GM12878 (cell line): Measurements from ENCODE around the gene FOXO1. TPM values are rescaled to one million over a fixed set of nuclear protein-coding genes. Genes with fewer than 3 reads are reported as not detected.

Experiments
- BHLHE40 ChIP-seq, 2 experiments: fragments of 450-650 bp in 1 of 2; IDR thresholded peaks; 2 replicates each; pipeline ENCODE4 v1.6.1; 2011 to 2017; ENCODE audit warnings: low read depth in 2 of 2, borderline replicate concordance in 1 of 2, improper control_type of control experiment in 1 of 2, low read length in 1 of 2, mild to moderate bottlenecking in 1 of 2
- BMI1 ChIP-seq: fragments of 450-650 bp; IDR thresholded peaks from 2 replicates; pipeline ENCODE4 v1.6.1; 2016; ENCODE audit warnings: mild to moderate bottlenecking, moderate library complexity, borderline replicate concordance
- BRCA1 ChIP-seq: IDR thresholded peaks from 2 replicates; pipeline ENCODE4 v1.6.1; 2011; ENCODE audit warnings: low read depth, low read length, improper control_type of control experiment
- CBX3 ChIP-seq: fragments of 200-600 bp; sonication (generic); IDR thresholded peaks from 2 replicates; pipeline ENCODE4 v1.6.1; 2016; ENCODE audit warnings: low read depth, borderline replicate concordance
- EED ChIP-seq: sonication (generic); IDR thresholded peaks from 2 replicates; pipeline ENCODE4 v1.6.1; 2016; ENCODE audit warnings: antibody characterized with exemption, low read depth
- EGR1 ChIP-seq, 2 experiments: IDR thresholded peaks; 1 replicate in 1 of 2; 2 replicates in 1 of 2; pipeline ENCODE4 v1.6.1; 2011 to 2012; ENCODE audit warnings: low read depth in 2 of 2, low read length in 2 of 2, borderline replicate concordance in 1 of 2, mild to moderate bottlenecking in 1 of 2, moderate library complexity in 1 of 2
- FOS ChIP-seq: IDR thresholded peaks from 3 replicates; pipeline ENCODE4 v1.6.1; 2011; ENCODE audit warnings: borderline replicate concordance; ENCODE audit not compliant: insufficient read length; ENCODE audit errors: extremely low read depth
- GABPA ChIP-seq: IDR thresholded peaks from 2 replicates; pipeline ENCODE4 v1.6.1; 2014; ENCODE audit warnings: antibody characterized with exemption, low read depth, mild to moderate bottlenecking, inconsistent platforms
- IKZF1 ChIP-seq: fragments of 450-650 bp; conservative IDR thresholded peaks from 2 replicates; pipeline ENCODE4 v1.6.1; 2017; ENCODE audit warnings: antibody characterized with exemption, mild to moderate bottlenecking
- IKZF2 ChIP-seq, 2 experiments: fragments of 450-650 bp; IDR thresholded peaks; 2 replicates each; pipeline ENCODE4 v1.6.1; 2017; ENCODE audit warnings: mild to moderate bottlenecking in 2 of 2, moderate library complexity in 2 of 2
- JUND ChIP-seq: IDR thresholded peaks from 2 replicates; pipeline ENCODE4 v1.6.1; 2012; ENCODE audit warnings: low read depth, mild to moderate bottlenecking, low read length, improper control_type of control experiment, moderate library complexity
- NR2C1 ChIP-seq: fragments of 450-650 bp; IDR thresholded peaks from 2 replicates; pipeline ENCODE4 v1.6.1; 2017; ENCODE audit warnings: antibody characterized with exemption, mild to moderate bottlenecking, moderate library complexity
- PML ChIP-seq: IDR thresholded peaks from 2 replicates; pipeline ENCODE4 v1.6.1; 2012; ENCODE audit warnings: low read length, inconsistent platforms
- RELA ChIP-seq: fragments of 450-650 bp; IDR thresholded peaks from 2 replicates; pipeline ENCODE4 v1.8.0; 2014; ENCODE audit warnings: borderline replicate concordance; ENCODE audit not compliant: partially characterized antibody
- SMAD1 ChIP-seq: fragments of 450-650 bp; IDR thresholded peaks from 2 replicates; pipeline ENCODE4 v1.6.1; 2018; ENCODE audit warnings: mild to moderate bottlenecking, low read depth; ENCODE audit not compliant: partially characterized antibody
- SRF ChIP-seq, 2 experiments: IDR thresholded peaks; 2 replicates each; pipeline ENCODE4 v1.6.1; 2011; ENCODE audit warnings: low read depth in 2 of 2, low read length in 2 of 2, mild to moderate bottlenecking in 1 of 2, moderate library complexity in 1 of 2
- SUPT20H ChIP-seq: IDR thresholded peaks from 2 replicates; pipeline ENCODE4 v1.6.1; 2011; ENCODE audit warnings: low read depth, mild to moderate bottlenecking, low read length, moderate library complexity, borderline replicate concordance; ENCODE audit not compliant: control insufficient read depth
- SUZ12 ChIP-seq: fragments of 200-600 bp; sonication (generic); IDR thresholded peaks from one replicate; pipeline ENCODE4 v1.6.1; 2018; ENCODE audit warnings: antibody characterized with exemption, mild to moderate bottlenecking; ENCODE audit not compliant: unreplicated experiment
- TAF1 ChIP-seq: IDR thresholded peaks from 2 replicates; pipeline ENCODE4 v1.6.1; 2011; ENCODE audit warnings: mild to moderate bottlenecking, low read depth, low read length, borderline replicate concordance
- TARDBP ChIP-seq: IDR thresholded peaks from 2 replicates; pipeline ENCODE4 v1.6.1; 2016; ENCODE audit warnings: borderline replicate concordance
- WRNIP1 ChIP-seq: IDR thresholded peaks from 2 replicates; pipeline ENCODE4 v1.6.1; 2011; ENCODE audit warnings: low read depth, low read length, improper control_type of control experiment, borderline replicate concordance
- polyA plus RNA-seq, 11 experiments: library from polyadenylated mRNA; depleted of rRNA in 4 of 11; unstranded in 6 of 11; stranded (reverse) in 5 of 11; fragments of >200 nt; fragmentation: Nextera tagmentation in 4 of 11; fragmentation: Illumina TruSeq in 1 of 11; extraction: Ambion mirVana in 4 of 11; extraction: Trizol in 1 of 11; gene quantifications; 1 replicate in 1 of 11; 2 replicates in 10 of 11; pipeline versions ENCODE4 v1.2.1 to v1.2.3, GENCODE V29; 2011 to 2016; ENCODE audit warnings: inconsistent platforms in 2 of 11, missing spikeins in 2 of 11, low read depth in 1 of 11
- total RNA-seq, 4 experiments: library from RNA; depleted of rRNA in 3 of 4; stranded (reverse); fragments of >200 nt in 3 of 4; fragmentation: Illumina TruSeq in 1 of 4; extraction: Trizol in 1 of 4; gene quantifications; 2 replicates each; pipeline versions ENCODE4 v1.2.1 to v1.2.3, GENCODE V29; 2013 to 2021
- TF ChIP-seq, protein P1 (sequence below): IDR thresholded peaks from 2 replicates; pipeline ENCODE4 v1.6.1; 2012; ENCODE audit warnings: low read depth, low read length, improper control_type of control experiment
- TF ChIP-seq, protein P2 (sequence below): fragments of 450-650 bp; IDR thresholded peaks from 2 replicates; pipeline ENCODE4 v1.6.1; 2016; ENCODE audit warnings: mild to moderate bottlenecking
- TF ChIP-seq, protein P3 (sequence below): fragments of 450-650 bp; IDR thresholded peaks from 2 replicates; pipeline ENCODE4 v1.6.1; 2014; ENCODE audit warnings: mild to moderate bottlenecking
- TF ChIP-seq, protein P4 (sequence below): IDR thresholded peaks from 2 replicates; pipeline ENCODE4 v1.6.1; 2012; ENCODE audit warnings: low read length, inconsistent platforms
- TF ChIP-seq, protein P5 (sequence below): fragments of 450-650 bp; IDR thresholded peaks from 2 replicates; pipeline ENCODE4 v1.6.1; 2018; ENCODE audit warnings: mild to moderate bottlenecking, low read depth, moderate library complexity; ENCODE audit not compliant: partially characterized antibody

FOXO1 gene
- total and polyA plus RNA-seq, 10 of the 15 experiments (the other 5 are each of a cell fraction or from before 2014, with no cell fraction given): 0.58 to 8.3 (median 0.88) TPM

DNA sequence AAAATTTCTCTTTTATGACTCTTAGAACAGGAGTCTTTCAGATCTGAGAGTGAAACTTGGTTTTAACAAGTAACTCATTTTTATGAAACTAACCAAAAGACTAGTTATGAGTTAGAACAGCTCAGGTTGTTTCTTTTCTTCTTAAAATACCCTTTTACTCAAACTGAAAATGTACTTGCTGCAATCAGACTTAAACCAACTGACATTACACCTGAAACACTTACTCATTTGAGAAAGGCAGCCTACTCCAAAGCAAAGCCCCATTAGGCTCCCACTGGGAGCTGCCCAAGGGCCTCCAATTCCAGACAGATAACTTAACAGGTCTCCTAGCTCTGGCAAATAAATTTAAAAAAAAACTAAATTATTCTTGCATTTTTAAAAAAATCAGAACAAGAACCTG, 3.6 kb downstream of the FOXO1 start (continued):
- TF ChIP-seq, protein P1, sequence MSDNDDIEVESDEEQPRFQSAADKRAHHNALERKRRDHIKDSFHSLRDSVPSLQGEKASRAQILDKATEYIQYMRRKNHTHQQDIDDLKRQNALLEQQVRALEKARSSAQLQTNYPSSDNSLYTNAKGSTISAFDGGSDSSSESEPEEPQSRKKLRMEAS: no peak
- no peak for TF ChIP-seq WRNIP1
- TF ChIP-seq, protein P2, sequence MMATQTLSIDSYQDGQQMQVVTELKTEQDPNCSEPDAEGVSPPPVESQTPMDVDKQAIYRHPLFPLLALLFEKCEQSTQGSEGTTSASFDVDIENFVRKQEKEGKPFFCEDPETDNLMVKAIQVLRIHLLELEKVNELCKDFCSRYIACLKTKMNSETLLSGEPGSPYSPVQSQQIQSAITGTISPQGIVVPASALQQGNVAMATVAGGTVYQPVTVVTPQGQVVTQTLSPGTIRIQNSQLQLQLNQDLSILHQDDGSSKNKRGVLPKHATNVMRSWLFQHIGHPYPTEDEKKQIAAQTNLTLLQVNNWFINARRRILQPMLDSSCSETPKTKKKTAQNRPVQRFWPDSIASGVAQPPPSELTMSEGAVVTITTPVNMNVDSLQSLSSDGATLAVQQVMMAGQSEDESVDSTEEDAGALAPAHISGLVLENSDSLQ: no peak
- TF ChIP-seq PML: peak; percentile 75; the same call in 1 of the 2 replicates
- TF ChIP-seq CBX3: no peak
- peak; percentile 83 for TF ChIP-seq IKZF1
- TF ChIP-seq, protein P3, sequence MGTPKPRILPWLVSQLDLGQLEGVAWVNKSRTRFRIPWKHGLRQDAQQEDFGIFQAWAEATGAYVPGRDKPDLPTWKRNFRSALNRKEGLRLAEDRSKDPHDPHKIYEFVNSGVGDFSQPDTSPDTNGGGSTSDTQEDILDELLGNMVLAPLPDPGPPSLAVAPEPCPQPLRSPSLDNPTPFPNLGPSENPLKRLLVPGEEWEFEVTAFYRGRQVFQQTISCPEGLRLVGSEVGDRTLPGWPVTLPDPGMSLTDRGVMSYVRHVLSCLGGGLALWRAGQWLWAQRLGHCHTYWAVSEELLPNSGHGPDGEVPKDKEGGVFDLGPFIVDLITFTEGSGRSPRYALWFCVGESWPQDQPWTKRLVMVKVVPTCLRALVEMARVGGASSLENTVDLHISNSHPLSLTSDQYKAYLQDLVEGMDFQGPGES: no peak
- TF ChIP-seq EGR1 (IDR thresholded peaks at IDR 0.05; ENCODE audit: borderline replicate concordance in 1 of 2, low read depth in 2 of 2, low read length in 2 of 2): no peak
- peak; percentile 53 for TF ChIP-seq RELA
- no peak for TF ChIP-seq SRF (IDR thresholded peaks at IDR 0.05; ENCODE audit: low read depth in 2 of 2, low read length in 2 of 2)
- no peak for TF ChIP-seq FOS
- TF ChIP-seq GABPA: peak; percentile 54; the same call in 1 of the 2 replicates
- TF ChIP-seq, protein P4, sequence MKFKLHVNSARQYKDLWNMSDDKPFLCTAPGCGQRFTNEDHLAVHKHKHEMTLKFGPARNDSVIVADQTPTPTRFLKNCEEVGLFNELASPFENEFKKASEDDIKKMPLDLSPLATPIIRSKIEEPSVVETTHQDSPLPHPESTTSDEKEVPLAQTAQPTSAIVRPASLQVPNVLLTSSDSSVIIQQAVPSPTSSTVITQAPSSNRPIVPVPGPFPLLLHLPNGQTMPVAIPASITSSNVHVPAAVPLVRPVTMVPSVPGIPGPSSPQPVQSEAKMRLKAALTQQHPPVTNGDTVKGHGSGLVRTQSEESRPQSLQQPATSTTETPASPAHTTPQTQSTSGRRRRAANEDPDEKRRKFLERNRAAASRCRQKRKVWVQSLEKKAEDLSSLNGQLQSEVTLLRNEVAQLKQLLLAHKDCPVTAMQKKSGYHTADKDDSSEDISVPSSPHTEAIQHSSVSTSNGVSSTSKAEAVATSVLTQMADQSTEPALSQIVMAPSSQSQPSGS: peak; percentile 93
- TF ChIP-seq SMAD1: no peak
- TF ChIP-seq IKZF2 (IDR thresholded peaks at IDR 0.05): peak; percentile 91 to 92
- TF ChIP-seq BRCA1: no peak
- TF ChIP-seq TAF1: peak; percentile 59; the same call in 1 of the 2 replicates
- TF ChIP-seq JUND: peak; percentile 82
- TF ChIP-seq BMI1: peak; percentile 55; the same call in 1 of the 2 replicates
- TF ChIP-seq SUZ12: no peak
- peak; percentile 93 for TF ChIP-seq EED
- no peak for TF ChIP-seq NR2C1
- TF ChIP-seq, protein P5, sequence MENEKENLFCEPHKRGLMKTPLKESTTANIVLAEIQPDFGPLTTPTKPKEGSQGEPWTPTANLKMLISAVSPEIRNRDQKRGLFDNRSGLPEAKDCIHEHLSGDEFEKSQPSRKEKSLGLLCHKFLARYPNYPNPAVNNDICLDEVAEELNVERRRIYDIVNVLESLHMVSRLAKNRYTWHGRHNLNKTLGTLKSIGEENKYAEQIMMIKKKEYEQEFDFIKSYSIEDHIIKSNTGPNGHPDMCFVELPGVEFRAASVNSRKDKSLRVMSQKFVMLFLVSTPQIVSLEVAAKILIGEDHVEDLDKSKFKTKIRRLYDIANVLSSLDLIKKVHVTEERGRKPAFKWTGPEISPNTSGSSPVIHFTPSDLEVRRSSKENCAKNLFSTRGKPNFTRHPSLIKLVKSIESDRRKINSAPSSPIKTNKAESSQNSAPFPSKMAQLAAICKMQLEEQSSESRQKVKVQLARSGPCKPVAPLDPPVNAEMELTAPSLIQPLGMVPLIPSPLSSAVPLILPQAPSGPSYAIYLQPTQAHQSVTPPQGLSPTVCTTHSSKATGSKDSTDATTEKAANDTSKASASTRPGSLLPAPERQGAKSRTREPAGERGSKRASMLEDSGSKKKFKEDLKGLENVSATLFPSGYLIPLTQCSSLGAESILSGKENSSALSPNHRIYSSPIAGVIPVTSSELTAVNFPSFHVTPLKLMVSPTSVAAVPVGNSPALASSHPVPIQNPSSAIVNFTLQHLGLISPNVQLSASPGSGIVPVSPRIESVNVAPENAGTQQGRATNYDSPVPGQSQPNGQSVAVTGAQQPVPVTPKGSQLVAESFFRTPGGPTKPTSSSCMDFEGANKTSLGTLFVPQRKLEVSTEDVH: no peak
- TF ChIP-seq TARDBP: no peak
- no peak for TF ChIP-seq SUPT20H
- TF ChIP-seq BHLHE40 (IDR thresholded peaks at IDR 0.05; ENCODE audit: borderline replicate concordance in 1 of 2, low read depth in 2 of 2, low read length in 1 of 2): peak; percentile 50 to 81; a peak in 3 of 4 replicates
